GM18508 (cell line): ENCODE results near the gene KRTCAP3.

Source experiments
- ATAC-seq: cut with Tn5 transposase; IDR thresholded peaks from one replicate; pipeline ENCODE4 v1.9.1; 2021; ENCODE audit warnings: moderate number of reproducible peaks; ENCODE audit not compliant: insufficient read depth, unreplicated experiment

KRTCAP3 gene

GRCh38 chr2:27435628-27436027, 6.6 kb upstream of the KRTCAP3 start:
- ATAC-seq: no peak

DNA sequence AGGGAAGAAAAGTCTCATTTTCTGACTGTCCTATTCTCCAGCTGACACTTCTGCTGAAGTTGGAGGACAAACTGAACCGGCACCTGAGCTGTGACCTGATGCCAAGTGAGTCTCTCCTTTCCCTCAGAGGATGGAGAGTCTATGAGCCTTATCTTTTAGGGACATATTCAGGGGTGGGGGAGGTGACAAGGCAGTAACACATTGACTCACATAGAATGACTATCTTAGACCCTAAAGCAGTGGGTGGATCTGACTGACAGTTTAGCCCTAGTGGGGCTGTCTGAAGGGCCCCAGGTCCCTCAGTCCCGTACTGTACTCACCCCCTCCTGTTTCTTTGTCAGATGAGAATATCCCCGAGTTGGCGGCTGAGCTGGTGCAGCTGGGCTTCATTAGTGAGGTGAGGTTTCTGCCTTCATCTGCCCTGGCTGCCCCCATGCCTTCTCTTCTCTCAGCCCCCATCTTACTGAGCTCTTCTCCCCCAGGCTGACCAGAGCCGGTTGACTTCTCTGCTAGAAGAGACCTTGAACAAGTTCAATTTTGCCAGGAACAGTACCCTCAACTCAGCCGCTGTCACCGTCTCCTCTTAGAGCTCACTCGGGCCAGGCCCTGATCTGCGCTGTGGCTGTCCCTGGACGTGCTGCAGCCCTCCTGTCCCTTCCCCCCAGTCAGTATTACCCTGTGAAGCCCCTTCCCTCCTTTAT, 805 bp upstream of the KRTCAP3 start:
- no peak for ATAC-seq

GRCh38 chr2:27442920-27443282, 720 bp downstream of the KRTCAP3 start:
- ATAC-seq: no peak

DNA sequence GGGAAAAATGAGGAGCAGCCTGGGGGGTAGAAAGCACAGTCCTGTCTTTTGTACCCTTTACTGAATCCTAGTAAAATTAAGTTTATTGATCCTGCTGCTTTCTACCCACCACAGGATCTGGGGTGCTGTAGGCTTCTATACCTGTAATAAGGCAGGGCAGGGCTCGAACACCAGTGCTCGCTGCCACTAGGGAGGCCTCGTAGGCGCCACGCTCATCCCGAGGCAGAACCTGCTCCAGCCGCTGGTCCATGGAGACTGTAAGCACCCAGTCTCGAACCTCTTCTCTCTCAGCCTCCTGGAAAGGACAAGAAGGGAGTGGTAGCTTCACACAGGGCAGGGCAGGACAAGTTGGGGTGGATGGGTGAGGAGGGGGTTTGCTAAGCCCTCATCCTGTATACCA, 3.0 kb downstream of the KRTCAP3 start:
- no peak for ATAC-seq

GRCh38 chr2:27445615-27446014, 3.4 kb downstream of the KRTCAP3 start:
- no peak for ATAC-seq

DNA sequence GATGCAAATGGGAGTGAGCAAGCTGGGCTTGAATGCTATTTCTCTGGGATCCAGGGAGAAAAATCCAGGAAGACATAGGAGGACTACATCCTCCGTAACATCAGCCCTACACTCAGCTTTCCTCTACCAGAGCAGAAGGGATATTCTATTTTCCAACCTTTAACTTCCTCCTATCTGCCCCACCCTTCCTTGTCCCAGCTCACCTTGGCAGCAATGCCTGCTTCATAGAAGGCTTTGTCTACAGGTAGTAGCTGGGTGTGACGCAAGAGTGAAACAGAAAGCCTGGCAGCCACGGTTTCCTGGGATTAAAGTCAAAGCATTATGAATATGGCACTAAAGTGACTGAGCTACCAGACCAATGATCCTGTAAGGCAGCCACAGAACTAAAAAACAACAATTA, 3.9 kb downstream of the KRTCAP3 start:
- ATAC-seq: no peak

DNA sequence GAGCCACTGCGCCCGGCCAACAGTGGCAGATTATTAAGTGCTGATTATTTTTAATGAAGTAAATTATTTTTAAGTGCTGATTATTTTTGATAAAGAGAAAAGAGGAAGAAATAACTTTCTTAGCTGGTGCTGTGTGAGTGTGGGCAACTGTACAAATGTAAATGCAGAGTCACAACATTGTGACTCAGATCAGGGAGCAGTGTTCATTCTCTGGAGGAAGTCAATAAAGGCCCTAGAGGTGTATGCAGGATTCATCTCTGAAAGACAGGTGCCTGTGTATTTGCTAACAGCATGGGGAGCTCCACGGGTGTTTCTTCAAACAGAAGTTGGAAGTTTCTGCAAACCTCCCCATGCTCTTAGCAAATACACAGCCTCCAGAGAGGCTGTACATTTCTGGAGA, 6.2 kb downstream of the KRTCAP3 start:
- ATAC-seq: no peak

DNA sequence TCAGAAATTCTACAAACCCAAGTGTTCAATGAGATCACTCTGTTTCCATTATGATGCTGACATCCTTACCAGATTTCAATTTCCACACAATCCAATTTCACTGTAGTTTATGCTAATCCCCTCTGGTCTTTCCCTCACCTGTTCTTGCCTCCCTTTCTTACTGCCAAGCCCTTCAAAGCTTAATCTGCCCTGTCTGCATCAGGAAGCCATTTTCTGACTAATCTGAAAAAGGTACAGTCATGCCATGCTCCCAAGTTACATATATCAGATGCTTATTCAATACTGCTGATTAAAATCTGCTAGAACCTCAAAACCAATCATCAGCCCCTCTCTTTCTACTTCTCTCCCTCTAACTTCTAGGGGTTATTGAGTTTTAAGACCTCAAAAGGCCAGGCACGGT, 8.9 kb downstream of the KRTCAP3 start:
- no peak for ATAC-seq

DNA sequence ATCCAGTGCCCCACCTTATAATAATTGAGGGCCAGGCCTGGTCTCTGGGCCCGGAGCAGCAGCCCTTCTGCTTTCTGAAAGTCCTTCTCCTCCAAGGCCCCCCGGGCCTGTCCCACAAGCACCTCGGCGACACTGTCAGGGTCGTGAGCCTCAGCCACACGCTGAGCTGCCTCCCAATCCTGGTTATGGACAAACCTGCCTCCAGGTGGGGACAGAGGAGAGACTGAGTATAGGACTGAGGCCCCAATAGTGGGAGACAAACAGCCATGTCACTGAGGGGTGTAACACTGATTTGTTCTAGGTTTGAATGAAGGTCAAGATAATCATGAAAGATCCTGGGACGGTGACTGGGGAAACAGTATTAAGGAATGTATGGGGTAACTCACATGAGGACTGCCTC, 11.8 kb downstream of the KRTCAP3 start:
- no peak for ATAC-seq

GRCh38 chr2:27461118-27461517, 18.9 kb downstream of the KRTCAP3 start:
- ATAC-seq: no peak

DNA sequence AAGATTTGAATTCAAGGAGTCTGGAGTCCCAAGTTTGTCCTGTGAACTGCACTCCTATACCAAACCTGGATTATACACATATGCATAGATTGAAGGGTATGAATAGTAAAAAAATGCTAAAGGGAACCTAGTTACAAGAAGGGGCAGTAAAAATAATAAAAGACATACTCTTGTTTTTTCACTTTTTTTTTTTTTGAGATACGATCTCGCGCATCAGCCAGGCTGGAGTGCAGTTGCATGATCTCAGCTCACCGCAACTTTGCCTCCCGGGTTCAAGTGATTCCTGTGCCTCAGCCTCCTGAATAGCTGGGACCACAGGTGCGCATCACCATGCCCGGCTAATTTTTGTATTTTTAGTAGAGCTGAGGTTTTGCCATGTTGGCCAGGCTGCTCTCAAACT, 22.3 kb downstream of the KRTCAP3 start:
- no peak for ATAC-seq

DNA sequence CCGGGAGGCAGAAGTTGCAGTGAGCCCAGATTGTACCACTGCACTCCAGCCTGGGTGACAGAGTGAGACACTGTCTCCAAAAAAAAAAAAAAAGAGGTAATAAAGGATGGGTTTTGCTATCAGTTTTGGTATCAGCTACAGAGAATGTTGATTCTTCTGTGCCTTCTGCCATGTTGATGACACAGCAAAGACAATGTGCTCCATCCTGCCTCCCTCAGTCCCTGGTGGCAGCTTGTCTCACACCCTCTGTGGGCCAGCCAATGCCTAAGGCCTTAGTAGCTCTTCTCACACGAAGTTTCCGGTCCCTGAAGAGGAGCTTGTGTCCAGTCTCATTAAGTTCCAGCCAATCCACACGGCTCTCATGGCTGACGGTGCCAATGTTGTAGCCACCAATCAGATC, 29.8 kb downstream of the KRTCAP3 start:
- no peak for ATAC-seq

- ATAC-seq: no peak
These were observed 43.3 kb downstream of the KRTCAP3 start for GRCh38 chr2:27485496-27485895.

- ATAC-seq: no peak
These were observed 46.9 kb downstream of the KRTCAP3 start for GRCh38 chr2:27489118-27489497.

DNA sequence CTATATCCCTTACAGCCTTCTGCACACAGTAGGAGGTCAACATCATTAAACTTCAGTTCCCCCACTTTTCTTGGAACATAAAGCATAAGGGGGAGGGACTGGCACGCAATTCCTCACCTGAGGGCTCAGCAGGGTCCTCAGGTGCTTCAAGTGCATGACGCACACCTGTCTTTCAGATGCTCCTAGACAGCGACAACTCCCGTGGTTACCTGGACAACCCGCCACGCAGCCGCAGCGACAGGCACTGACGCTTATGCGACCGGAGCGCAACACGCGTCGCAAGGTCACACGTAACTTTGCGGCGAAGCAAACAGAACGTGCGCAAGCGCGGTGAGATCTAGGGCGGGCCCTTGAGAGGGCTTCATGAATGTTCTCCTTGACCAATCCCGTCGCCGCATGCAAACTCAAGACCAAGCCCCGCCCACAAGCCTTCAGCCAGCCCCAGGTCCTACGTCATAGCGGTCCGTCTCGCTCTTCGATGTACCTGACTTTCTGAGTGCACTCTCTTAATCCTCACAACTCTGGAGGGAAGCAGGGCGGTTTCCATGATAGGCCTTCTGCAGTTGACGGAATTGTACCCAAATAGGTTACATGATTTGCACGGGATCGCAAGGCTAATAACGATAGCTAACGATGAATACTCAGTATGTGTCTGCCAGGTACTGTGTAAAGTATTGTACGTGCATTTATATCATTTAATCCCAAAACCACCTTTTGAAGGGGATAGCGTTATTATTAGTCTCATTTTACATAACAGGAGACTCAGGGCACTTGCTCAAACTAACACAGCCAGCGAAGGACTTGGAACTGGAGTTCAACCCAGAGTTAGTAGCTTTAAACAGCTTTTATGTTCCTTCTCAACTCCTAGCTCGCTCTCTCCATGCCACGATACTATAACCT, 47.6 kb downstream of the KRTCAP3 start, which contains the start of gene IFT172:
Gene IFT172 (minus strand): TSS at position 246 of the 900 bp plus-strand sequence. CDS start 90 bp downstream, at position 156.
- peak; percentile 73 for ATAC-seq

DNA sequence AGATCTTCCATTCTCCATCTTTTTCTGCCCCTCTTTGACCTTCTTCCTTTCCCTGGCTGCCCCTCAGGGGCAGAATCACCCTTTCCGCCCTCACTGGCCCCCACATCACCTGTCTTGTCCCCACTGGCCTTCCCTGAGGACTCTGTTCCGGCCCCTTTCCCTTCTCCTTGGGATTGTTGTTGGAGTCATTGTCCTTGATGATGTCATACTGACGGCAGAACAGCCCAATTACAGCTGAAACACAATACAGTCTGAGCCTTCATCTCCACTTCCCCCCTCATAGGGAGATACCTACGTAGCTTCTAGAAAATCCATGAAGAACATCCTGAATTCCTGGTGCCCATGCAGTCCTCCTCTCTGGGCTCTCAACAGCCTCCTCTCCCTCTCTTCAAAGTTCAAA, 50.4 kb downstream of the KRTCAP3 start:
- no peak for ATAC-seq

GRCh38 chr2:27493948-27494283, 51.7 kb downstream of the KRTCAP3 start:
- no peak for ATAC-seq
